NOMO-1 (cell line): ENCODE results near the gene KDELR3.

Source experiments
- DNase-seq, 2 experiments: peaks; one replicate each; lab custom pipeline; 2025; ENCODE audit not compliant: unreplicated experiment in 2 of 2; lab: John Stamatoyannopoulos, UW

Gene KDELR3

DNA sequence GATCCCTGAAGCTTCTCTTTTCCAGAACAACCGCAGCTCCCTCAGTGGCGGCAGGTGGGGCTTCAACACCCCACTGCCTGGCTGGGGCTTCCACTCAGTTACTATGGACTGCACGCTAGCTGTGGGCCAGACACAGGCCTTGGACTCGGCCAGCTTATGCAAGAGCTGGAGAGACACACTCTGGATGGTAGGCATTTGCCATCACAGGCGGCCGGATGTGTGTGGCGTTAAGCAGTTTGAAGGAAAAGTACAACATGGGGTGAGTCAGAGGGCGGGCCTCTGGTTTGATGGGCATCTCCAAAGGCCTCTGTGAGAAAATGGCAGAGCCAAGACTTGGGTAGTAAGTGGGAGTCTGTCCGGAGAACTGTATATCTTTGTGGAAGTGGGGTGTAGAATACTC lies 30.5 kb upstream of the KDELR3 start:
- no peak for DNase-seq

GRCh38 chr22:38440747-38441350 lies 27.0 kb upstream of the KDELR3 start:
- DNase-seq: no peak

GRCh38 chr22:38441620-38442287 lies 26.1 kb upstream of the KDELR3 start:
- DNase-seq: no peak

DNA sequence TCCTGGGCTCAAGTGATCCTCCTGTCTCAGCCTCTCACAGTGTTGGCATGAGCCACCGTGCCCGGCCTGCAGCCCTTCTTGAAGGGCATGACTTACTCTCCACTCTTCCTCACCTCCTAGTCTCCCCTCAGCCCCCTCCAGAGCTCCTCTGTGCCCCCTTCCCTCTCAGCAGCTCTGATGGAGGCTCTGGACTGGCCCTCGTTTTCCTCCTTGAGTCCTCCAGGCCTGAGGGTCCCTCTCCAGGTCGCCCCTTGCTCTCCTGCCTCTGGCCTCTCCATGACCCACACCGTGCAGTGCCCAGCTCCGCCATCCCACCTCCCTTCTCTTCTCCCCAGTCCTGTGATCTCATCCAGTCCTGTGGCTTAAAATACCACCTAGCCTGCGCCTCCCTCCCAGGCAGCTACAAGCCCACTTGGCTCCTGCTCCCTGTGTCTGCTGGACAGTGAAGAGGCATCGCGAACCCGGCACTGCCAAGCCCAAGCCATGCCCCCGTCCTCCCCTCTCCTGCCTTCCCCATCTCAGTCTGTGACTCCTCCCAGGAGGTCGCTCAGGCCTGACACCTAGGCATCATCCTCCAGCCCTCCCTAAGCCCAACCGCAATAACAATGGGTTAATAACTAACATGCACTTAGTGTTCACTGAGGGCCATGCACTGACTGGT lies 24.8 kb upstream of the KDELR3 start:
- no peak for DNase-seq

DNA sequence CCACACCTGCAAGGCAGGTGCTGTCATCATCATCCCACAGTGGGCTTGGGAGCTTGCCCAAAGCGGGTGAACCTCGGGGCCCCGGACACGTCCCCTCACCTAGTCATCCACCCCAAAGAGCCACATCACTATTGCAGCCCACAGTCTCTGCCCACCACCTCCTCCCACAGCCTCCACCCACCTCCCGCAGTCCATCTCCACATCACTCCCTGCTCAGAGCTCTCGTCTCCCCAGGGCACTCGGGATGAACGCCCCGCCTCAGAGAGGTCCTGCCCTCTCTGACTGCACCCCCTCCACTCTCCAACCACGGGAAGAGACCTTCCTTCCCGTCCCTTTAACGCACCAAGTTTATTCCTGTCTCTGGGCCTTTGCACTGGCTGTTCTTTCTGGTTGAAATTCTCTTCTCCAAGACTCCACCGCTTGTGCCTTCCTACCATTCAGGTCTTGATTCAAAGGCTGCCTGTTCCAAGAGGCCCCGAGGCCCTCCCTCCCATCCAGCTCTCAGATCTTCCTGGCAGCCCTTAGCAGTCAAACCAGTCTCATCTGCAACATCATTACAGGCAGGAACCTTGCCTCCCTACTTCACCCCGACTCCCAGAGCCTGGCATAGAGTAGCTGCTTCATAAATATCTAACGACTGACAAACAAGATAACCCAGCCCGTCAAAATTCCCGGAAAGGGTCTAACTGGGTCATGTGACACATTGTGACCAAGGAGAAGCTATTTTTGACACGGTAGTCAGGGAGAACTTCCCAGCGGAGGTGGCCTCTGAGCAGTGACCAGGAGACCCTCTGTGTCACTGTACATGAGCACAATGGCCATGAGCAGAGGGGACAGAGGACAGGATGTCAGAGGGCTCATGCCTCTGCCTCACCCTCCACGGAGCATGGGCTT lies 24.0 kb upstream of the KDELR3 start:
- no peak for DNase-seq

DNA sequence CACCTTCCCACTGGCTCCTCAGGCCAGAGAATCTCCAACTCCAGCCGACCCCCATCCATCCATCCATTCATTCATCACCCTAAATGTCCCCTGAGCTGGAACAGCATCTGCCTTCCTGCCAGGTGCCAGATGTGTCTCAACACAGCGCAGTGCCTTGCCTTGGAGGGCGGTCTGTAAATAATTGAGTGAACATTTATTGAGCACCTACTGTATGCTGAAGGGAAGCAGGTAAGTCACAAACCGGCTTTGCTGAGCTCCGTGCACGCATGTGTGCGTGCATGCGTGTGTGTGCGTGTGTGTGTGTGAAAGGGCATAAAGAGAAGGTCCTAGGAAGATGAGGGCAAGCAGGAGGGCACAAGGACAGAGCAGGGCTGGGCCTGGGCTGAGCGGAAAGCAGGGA lies 23.1 kb upstream of the KDELR3 start:
- no peak for DNase-seq

- no peak for DNase-seq
These were observed 21.8 kb upstream of the KDELR3 start for GRCh38 chr22:38446018-38446601.

GRCh38 chr22:38448945-38449745 lies 18.8 kb upstream of the KDELR3 start:
- DNase-seq: no peak

GRCh38 chr22:38449776-38450175 lies 18.1 kb upstream of the KDELR3 start:
- DNase-seq: no peak

DNA sequence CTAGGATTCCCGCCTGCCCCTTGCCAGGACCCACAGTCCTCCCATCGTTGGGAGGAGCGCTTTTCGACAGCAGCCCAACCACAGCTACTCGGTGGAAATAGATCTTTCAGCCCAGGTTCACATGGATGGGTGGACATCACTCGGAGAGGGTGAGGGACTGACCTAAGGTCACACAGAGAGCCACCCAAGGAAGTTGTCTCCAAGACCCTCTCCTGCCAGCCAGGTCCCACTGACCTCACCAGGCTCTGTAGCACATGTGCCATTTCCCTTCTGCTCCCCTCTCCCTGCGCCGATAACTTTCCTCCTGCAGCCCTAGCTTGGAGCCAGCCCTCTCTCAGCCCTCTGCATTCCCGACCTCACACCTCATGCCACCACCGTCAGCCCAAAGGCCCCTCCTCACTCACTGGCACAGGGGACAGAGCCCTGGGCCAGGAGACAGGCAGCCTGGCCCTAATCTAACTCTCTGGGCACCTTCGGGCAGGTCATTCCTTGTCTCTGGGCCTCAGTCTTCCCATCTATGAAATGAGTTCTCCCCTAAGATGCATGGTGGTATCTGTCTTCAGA lies 17.6 kb upstream of the KDELR3 start:
- no peak for DNase-seq

- no peak for DNase-seq
These were observed 16.5 kb upstream of the KDELR3 start for GRCh38 chr22:38451404-38451803.

DNA sequence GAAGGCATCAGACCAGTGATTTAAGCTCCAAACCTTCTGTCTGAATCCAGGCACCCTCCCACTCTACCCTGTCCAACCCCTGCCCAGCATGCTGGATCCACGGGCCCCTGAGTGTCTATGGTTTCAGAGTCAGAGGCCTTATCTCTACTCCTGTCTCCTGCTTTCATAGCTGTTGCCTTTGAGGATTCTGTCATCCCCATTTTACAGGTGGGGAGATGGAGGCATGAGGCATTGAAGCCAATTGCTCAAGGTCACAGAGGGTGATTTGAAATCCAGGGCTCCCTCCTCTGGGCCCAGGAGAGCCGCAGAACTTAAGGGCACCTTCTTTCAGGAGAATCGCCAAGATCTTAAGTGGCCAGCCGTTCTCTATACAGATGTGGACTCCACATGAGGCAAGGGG lies 16.0 kb upstream of the KDELR3 start:
- DNase-seq: no peak

DNA sequence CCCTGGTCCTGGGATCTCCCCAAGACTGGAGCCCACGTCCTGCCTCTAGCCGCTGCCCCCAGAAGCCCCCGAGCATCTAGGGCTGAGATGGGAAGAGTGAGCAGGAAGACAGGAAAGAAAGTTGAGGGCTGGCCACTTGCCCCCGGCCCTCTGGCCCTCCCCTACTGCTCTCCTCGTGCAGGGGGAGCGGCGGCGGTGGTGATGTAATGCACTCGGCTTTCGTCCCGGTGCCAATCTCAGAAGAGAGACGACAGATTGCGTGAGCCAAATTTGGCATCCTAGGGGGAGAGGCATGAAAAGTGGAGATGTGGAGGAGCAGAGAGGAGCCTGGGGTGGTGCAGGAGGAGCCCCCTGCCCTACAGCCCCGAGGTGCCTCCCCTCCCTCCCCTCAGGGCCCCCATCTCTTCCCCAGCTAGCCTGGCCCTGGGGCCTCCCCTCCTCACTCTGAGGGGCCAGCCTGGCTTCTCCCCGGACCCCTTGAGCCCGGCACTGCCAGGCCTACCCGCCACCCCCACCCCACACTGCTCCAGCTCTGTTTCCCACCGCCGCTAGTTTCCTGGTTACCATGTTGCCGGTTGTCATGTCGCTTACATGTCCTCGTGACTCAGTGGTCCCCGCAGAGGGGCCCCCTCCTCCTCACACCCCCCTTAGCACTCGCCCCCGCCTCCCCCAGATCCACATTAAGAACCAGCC lies 15.4 kb upstream of the KDELR3 start:
- DNase-seq: no peak

DNA sequence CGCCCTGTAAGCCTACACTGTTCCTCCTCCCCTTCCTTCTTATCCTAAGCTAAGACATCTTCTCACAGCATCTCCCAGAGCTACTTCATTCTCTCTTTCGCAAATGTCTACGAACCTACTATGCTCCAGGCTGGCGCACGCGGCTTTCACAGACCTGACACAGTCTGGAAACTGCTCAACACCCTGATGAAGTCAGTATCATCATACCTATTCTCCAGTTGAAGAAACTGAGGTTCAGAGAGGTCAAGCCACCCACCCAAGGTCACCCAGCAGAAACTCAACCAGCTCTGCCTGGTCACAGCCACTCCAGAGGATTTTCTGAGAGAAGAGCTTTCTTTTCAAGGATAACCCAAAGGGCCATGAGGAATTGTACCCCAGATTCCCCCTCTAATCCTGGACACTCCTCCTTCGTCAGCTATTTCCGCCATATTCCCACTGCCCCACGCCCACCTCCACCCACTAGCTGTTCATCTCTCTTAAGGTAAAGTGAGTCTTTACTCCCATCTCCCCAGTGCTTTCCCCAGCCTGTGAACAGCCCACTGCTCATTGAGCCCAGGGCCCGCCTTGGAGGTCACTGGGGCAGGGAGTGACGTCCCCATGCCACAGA lies 14.7 kb upstream of the KDELR3 start:
- no peak for DNase-seq

DNA sequence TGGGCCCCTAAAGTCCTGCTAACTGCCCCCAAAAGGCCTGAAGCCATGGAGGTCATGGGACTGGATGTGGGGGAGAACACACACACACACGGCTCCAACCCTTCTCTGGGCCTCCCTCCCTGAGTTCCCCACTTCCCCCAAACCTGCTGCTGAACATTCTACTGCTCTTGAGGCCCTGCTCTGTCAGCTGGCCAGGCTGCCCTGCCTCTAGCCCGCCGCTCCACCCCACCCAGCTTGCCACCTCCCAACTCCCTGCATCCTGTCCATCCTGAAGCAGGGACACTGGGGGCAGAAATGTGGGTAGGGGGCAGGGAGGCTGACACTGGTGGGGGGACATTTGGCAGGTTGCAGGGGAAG lies 13.9 kb upstream of the KDELR3 start:
- peak in 1 of 2 experiments; percentile 30 for DNase-seq

- no peak for DNase-seq
These were observed 13.4 kb upstream of the KDELR3 start for GRCh38 chr22:38454353-38455075.

DNA sequence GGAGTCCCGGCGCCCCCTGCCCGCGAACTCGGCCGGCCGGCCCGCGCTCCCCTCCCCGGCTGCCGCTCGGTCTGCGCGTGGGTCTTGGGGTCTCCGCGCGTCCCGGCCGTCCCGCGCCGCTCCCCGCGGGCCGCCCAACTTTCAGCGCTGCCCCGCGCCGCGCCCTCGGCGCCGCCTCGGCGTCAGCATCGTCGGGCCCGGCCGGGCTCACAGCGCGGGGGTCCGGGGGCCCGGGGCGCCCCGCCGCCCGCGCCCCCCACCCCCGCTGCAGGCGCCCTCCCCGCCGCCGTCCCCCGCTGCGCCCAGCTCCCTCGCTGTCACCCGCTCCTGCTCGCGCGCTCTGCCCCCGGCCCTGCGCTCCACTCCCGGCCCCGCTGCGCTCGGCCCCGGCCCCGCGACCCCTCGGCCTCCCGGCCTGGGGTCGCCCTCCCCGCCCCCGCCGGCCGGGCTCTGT lies 12.8 kb upstream of the KDELR3 start, which contains the start of gene KCNJ4:
TSS of gene KCNJ4 (minus strand) at position 124 of the 454 bp plus-strand sequence. CDS start 27,067 bp downstream, outside the sequence.
- no peak for DNase-seq
